GM12875 (cell line): ENCODE data around the gene PLA2G15.

Source experiments
- H3K4me3 ChIP-seq: one replicate; pipeline ENCODE4 v1.5.1; 2011; ENCODE audit warnings: low read depth, low read length, control low read depth
- CTCF ChIP-seq: IDR thresholded peaks from 2 replicates; pipeline ENCODE4 v1.5.1; 2011; ENCODE audit warnings: low read depth, mild to moderate bottlenecking, control low read depth, inconsistent platforms, low read length, moderate library complexity, borderline replicate concordance; ENCODE audit not compliant: insufficient read depth

The PLA2G15 gene

GRCh38 chr16:68298312-68298711 lies 53.1 kb downstream of the PLA2G15 start:
- H3K4me3 ChIP-seq = no peak overlapping the region
- TF ChIP-seq CTCF = no peak

GRCh38 chr16:68298907-68299561 lies 53.9 kb downstream of the PLA2G15 start:
- TF ChIP-seq CTCF = no peak
- no peak overlapping the region for H3K4me3 ChIP-seq

GRCh38 chr16:68299571-68300453 lies 54.6 kb downstream of the PLA2G15 start:
- H3K4me3 ChIP-seq = no peak overlapping the region
- no peak for TF ChIP-seq CTCF

GRCh38 chr16:68300734-68301459 lies 55.7 kb downstream of the PLA2G15 start:
- no peak for TF ChIP-seq CTCF
- no peak overlapping the region for H3K4me3 ChIP-seq

- H3K4me3 ChIP-seq = no peak overlapping the region
- TF ChIP-seq CTCF = no peak
These were observed 61.5 kb downstream of the PLA2G15 start for GRCh38 chr16:68306633-68307032.

GRCh38 chr16:68309799-68310198 lies 64.6 kb downstream of the PLA2G15 start:
- peak overlapping the region; percentile 85 for H3K4me3 ChIP-seq
- no peak for TF ChIP-seq CTCF
